Right cardiac atrium (tissue), 5 donors: ENCODE results near the gene LTO1. TPM values are rescaled to one million over a fixed set of nuclear protein-coding genes. Genes with fewer than 3 reads are reported as not detected.
A peak's percentile ranks its signal among the peaks of the same experiment; 100 is the strongest.

Experiments used
- ATAC-seq, 2 donors: fragments of 200-7000 bp; cut with Tn5 transposase; one replicate each; pipeline versions ENCODE4 v1.8.0 to v1.9.1; 2020; ENCODE audit warnings: moderate library complexity in 2 of 2, mild to moderate bottlenecking in 1 of 2
- DNase-seq, 3 donors: peaks; one replicate each; pipeline ENCODE4 v3.0.0-alpha.2; 2020
- H3K27ac ChIP-seq: one replicate; pipeline ENCODE4 v1.5.1; 2013; ENCODE audit warnings: mild to moderate bottlenecking, low read length, control low read depth, moderate library complexity
- H3K27me3 ChIP-seq: one replicate; pipeline ENCODE4 v1.6.1; 2013; ENCODE audit not compliant: control insufficient read depth, insufficient read depth
- H3K4me1 ChIP-seq: one replicate; pipeline ENCODE4 v1.6.1; 2013; ENCODE audit warnings: low read length; ENCODE audit not compliant: control insufficient read depth, insufficient read depth
- H3K4me3 ChIP-seq: one replicate; pipeline ENCODE4 v1.5.1; 2013; ENCODE audit warnings: low read length, control low read depth
- H3K9me3 ChIP-seq: one replicate; pipeline ENCODE4 v1.6.1; 2013; ENCODE audit warnings: low read length; ENCODE audit not compliant: control insufficient read depth
- WGBS: extraction: QIAGEN DNeasy Blood & Tissue Kit; methylation state at CpG from one replicate; pipeline ENCODE4 v1.1.7; 2013; 5-methylcytosine and 5-hydroxymethylcytosine counted together
- intact Hi-C, 4 donors: fragments of 100-400 bp; cut with DNase I; formaldehyde crosslinking; loops; one replicate each; pipeline versions ENCODE4 v1.11.0 to v1.14.0; 2022 to 2023
- polyA plus RNA-seq: library from polyadenylated mRNA; stranded (reverse); fragments of 200-250 nt; gene quantifications from one replicate; pipeline ENCODE4 v1.2.3, GENCODE V29; 2013
- total RNA-seq, 4 donors: library from RNA; stranded (reverse); fragmentation: NEBNext Ultra II Directional; extraction: Animal tissue kit (Norgen Biotek cat#: 25700); gene quantifications; one replicate each; pipeline ENCODE4 v1.2.1, GENCODE V29; 2021
- donor health status: healthy with polysubstance abuse.
- donor health status: DM: no; HTN: yes; CAD: no.
- donor health status: DM: no; HTN: no; CAD: no.
- donor health status: DM: no; HTN: yes; CAD: no; lungs with severe emphysema.
- donor health status: DM: yes; HTN: yes; CAD: no.

The LTO1 gene
- total and polyA plus RNA-seq, 5 donors = 8.7 to 13.6 (median 10.5) TPM

- H3K4me3 ChIP-seq = no peak overlapping the region
- H3K27me3 ChIP-seq = no peaks in the 10 kb centered on the region
- H3K4me1 ChIP-seq = peaks cover 3% of the 10 kb centered on the region
- DNase-seq = no peak
- 51% methylated on average over 2 of the region's 2 CpGs for WGBS
- no peak for ATAC-seq
- H3K27ac ChIP-seq = no peak overlapping the region
- no peaks in the 10 kb centered on the region for H3K9me3 ChIP-seq
- intact Hi-C loops = no loop called here
These were observed 2.6 kb upstream of the LTO1 start for GRCh38 chr11:69677749-69678148.

GRCh38 chr11:69674267-69674885 lies 777 bp downstream of the LTO1 start:
- DNase-seq = peak; percentile 72 to 80 (median 73)

DNA sequence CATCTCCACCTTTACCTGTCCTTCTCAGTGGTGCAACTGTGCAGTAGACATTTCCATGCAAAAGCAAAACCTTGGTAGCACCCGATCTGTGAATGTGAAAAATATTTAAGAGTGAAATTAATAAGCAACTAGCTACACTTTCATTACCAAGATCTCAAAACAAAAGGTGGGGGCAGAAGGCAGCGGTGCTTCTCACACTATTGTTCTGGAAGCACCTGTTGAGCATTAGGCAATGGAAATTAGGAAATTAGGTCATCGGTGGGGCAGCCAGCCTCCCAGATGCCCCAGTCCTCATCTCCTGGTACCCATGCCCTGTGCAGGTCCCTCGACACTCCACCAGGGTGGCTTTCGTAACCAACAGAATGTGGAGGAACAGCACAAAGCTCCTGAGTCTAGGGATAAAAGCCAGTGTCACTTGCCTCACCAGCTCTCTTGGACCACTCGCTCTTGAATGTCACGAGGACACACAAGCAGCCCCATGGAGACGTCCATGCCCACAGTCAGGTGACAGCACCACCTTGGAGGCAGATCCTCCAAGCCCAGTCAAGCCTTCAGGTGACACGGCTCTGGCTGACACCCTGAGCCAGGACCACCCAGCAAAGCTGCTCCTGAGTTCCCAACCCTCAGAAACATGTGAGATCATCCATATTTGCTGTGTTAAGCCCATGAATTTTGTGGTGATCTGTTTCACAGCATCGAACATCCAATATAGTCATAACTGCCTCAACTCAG lies 3.3 kb downstream of the LTO1 start:
- DNase-seq (peak in 1 of 3 donors; percentile 30), ATAC-seq (no peak)
- Histone ChIP-seq H3K4me3 (no peak overlapping the region), H3K4me1 (peaks cover 3% of the 10 kb centered on the region), H3K9me3 (no peaks in the 10 kb centered on the region), H3K27ac (no peak overlapping the region), H3K27me3 (no peaks in the 10 kb centered on the region)
- WGBS = 82% methylated on average over 10 of the region's 10 CpGs
- intact Hi-C loops = no loop called here

More at GRCh38 chr11:69674267-69674885, 777 bp downstream of the LTO1 start:
- WGBS = 17% methylated on average over 18 of the region's 18 CpGs
- Histone ChIP-seq H3K27me3 (no peaks in the 10 kb centered on the region), H3K4me3 (peak overlapping the region; percentile 54), H3K9me3 (no peaks in the 10 kb centered on the region), H3K4me1 (peaks cover 3% of the 10 kb centered on the region), H3K27ac (peak overlapping the region; percentile 71)
- intact Hi-C loops = no loop called here
- peak; percentile 8 to 53 for ATAC-seq

DNA sequence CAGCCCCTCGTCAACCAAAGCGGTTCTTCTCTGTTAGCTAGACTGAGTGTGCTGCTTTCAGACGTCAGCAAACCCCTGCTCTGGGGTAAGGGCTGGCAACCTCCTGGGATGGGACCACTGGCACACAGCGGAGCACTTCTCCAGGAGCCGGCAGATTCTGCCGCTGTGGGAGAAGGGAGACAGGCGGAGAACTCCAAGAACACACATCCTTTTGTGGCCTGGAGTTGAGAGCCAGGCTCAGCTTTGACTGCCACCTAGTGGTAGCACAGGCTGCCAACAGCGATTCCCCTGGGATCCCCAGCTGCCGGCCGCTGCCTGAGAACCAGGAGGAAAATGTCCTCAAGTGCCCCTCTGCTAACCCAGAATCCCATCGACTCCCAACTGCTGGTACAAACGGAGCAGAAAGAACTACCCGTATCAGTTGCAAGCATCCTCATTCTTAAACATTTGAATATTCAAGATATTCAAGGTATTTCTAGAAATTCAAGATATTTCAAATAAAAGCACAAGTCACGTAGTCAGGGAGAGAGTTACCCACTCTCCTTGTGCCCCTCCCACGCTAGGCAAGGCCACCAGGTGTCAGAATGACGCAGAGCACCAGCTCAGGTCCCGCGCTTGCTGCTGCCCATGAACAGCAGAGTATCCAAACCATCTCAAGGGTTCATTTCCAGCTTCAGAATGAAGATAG lies 4.9 kb downstream of the LTO1 start:
- Histone ChIP-seq H3K27ac (no peak overlapping the region), H3K4me3 (no peak overlapping the region), H3K4me1 (peaks cover 3% of the 10 kb centered on the region), H3K9me3 (no peaks in the 10 kb centered on the region), H3K27me3 (no peaks in the 10 kb centered on the region)
- ATAC-seq (peak; percentile 65 to 67), DNase-seq (peak; percentile 85 to 94 (median 94))
- intact Hi-C loops = no loop called here
- WGBS = 28% methylated on average over 18 of the region's 18 CpGs

GRCh38 chr11:69669486-69669885 lies 5.7 kb downstream of the LTO1 start:
- ATAC-seq = no peak
- Histone ChIP-seq H3K9me3 (no peaks in the 10 kb centered on the region), H3K27me3 (no peaks in the 10 kb centered on the region), H3K4me1 (peaks cover 3% of the 10 kb centered on the region), H3K27ac (no peak overlapping the region), H3K4me3 (no peak overlapping the region)
- intact Hi-C loops = loop anchor here in 2 of 4 donors (5.0 kb wide), 2 partner anchors 567 to 572 kb away; no protein-coding TSS in a partner anchor
- DNase-seq = peak in 2 of 3 donors; percentile 55 to 64
- 88% methylated on average over 19 of the region's 19 CpGs for WGBS

DNA sequence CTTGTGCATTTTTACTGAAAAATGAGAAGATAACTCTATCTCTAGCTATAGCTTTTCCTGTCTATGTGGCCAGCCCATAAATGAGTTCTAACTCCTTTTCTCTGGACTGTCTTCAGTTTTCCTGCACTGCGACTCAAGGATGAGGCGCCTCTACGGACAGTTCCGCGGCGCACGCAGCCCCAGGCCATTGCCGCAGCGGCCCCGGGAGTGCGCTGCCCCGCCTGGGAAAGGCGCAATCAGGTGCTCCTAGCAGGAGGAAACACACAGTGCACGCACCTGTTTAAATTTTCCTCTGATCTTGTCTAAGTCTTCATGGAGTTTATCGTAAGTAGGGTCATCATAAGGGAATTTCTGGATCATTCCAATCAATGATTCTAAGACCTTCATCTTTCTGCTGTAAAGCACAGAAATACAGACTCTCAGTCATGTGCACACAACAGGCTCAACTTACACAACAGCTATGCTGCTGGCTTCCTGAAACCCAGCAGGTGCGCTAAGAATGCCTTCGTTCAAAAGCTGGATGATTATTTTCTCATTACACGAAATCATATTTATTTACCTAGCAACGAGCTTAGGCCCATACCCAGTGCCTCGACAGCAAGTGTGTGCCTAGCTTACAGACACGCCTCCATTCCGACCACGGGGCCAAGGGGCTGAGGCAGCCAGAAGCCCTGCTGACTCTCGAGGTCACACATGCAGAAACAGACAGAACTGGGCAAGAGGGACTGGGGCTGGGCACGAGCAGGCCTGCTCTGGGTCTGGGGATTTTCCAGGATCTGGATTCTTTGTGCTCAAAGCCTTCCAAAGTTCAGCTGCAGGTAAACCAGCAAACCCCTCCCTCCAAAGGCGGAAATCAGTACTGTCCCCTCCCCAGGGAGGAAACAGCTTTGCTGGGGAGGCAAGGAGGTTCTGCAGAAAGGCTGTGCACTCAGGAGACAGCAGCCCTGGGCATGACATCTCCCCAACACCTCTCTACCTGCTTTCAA lies 7.2 kb downstream of the LTO1 start:
- intact Hi-C loops = loop anchor here in 2 of 4 donors (5.0 kb wide), 2 partner anchors 566 to 571 kb away; no protein-coding TSS in a partner anchor
- Histone ChIP-seq H3K4me3 (no peak overlapping the region), H3K27me3 (no peaks in the 10 kb centered on the region), H3K4me1 (no peaks in the 10 kb centered on the region), H3K27ac (no peak overlapping the region), H3K9me3 (no peaks in the 10 kb centered on the region)
- DNase-seq (no peak), ATAC-seq (no peak)
- 91% methylated on average over 26 of the region's 26 CpGs for WGBS

DNA sequence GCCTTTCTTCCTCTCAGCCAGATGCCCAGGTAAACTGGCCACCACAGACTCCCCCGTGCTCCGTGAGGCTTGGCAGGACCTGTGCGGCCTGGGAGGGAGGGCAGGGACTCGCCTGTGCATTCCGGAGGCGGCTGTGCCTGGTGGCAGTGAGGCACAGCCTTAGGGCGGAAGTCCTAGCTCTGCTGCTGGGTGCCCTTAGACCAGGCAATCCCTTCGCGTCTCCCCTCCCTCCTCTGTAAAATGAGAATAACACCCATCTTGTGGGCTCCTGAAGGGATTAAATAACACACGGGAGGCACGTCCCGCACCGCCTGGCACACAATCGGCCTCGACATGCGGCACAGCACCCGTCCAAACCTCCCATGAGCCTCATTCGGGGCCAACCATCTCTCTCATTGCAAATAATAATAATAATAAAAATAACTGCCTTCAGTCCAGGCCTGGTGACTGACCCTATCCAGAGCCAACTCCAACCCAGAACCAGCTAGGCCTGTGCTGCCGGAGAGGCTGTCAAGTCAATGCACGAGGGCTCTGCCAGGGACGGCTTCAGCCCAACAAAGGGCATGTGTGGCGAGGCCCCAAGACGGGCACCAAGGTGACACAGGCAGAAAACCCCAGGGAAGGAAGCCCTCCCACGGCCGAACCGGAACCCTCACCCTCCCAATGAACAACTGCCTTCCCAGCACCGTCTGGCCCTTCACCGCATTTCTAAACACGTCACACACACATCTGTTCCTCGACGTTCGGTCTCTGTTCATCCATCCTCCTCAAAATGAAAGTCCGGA lies 8.2 kb downstream of the LTO1 start:
- ATAC-seq (no peak), DNase-seq (peak in 1 of 3 donors; percentile 34)
- intact Hi-C loops = loop anchor here in 2 of 4 donors (5.0 kb wide), 2 partner anchors 565 to 570 kb away; no protein-coding TSS in a partner anchor
- 88% methylated on average over 33 of the region's 33 CpGs for WGBS
- peaks cover 2% of the 10 kb centered on the region for H3K4me1 ChIP-seq
- H3K27me3 ChIP-seq = no peaks in the 10 kb centered on the region
- H3K27ac ChIP-seq = no peak overlapping the region
- no peaks in the 10 kb centered on the region for H3K9me3 ChIP-seq
- H3K4me3 ChIP-seq = no peak overlapping the region

- Histone ChIP-seq H3K27me3 (no peaks in the 10 kb centered on the region), H3K4me1 (peaks cover 2% of the 10 kb centered on the region), H3K27ac (no peak overlapping the region), H3K4me3 (no peak overlapping the region), H3K9me3 (no peaks in the 10 kb centered on the region)
- intact Hi-C loops = loop anchor here in 2 of 4 donors (5.0 kb wide), 2 partner anchors 564 to 569 kb away; no protein-coding TSS in a partner anchor
- ATAC-seq (no peak), DNase-seq (no peak)
- 93% methylated on average over 14 of the region's 14 CpGs for WGBS
These were observed 8.9 kb downstream of the LTO1 start for GRCh38 chr11:69666261-69666660.

DNA sequence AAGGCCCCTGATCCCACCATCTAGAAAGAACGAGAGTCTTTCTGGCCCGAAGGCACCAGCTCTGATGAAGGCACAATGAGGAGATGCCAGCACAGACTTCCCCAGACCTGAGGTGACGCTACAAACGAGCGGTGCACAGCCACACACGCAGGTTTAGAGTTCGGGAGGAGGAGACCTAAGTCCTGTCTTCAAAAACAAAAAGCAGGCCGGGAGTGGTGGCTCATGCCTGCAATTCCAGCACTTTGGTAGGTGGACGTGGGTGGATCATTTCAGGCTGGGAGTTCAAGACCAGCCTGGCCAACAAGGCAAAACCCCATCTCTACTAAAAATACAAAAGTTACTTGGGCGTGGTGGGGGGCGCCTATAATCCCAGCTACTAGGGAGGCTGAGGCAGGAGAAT lies 9.5 kb downstream of the LTO1 start:
- 93% methylated on average over 11 of the region's 11 CpGs for WGBS
- no peak overlapping the region for H3K27ac ChIP-seq
- H3K4me1 ChIP-seq = peaks cover 2% of the 10 kb centered on the region
- no peak overlapping the region for H3K4me3 ChIP-seq
- H3K9me3 ChIP-seq = no peaks in the 10 kb centered on the region
- H3K27me3 ChIP-seq = no peaks in the 10 kb centered on the region
- peak in 1 of 3 donors; percentile 29 for DNase-seq
- intact Hi-C loops = loop anchor here in 2 of 4 donors (5.0 kb wide), 2 partner anchors 563 to 568 kb away; no protein-coding TSS in a partner anchor
- ATAC-seq = no peak
